Mesenchymal stem cell (in vitro differentiated cells and primary cell): ENCODE measurements around the gene TLE3.

Experiments used
- DNase-seq: peaks from one replicate; pipeline ENCODE4 v3.0.0-alpha.2; 2013
- H2AFZ ChIP-seq: one replicate; pipeline ENCODE4 v1.6.1; 2013; ENCODE audit warnings: low read depth, mild to moderate bottlenecking, control low read depth, inconsistent platforms, low read length, moderate library complexity
- H2AK5ac ChIP-seq: 2 replicates; pipeline ENCODE4 v1.6.1; 2013; ENCODE audit warnings: low read length, moderate library complexity, mild to moderate bottlenecking, inconsistent platforms; ENCODE audit not compliant: severe bottlenecking
- H2BK120ac ChIP-seq: one replicate; pipeline ENCODE4 v1.6.1; 2013; ENCODE audit warnings: low read depth, mild to moderate bottlenecking, inconsistent platforms, low read length, moderate library complexity
- H2BK12ac ChIP-seq, 2 experiments: one replicate each; pipeline ENCODE4 v1.6.1; 2013; ENCODE audit warnings: inconsistent platforms in 2 of 2, low read length in 2 of 2, mild to moderate bottlenecking in 2 of 2, moderate library complexity in 2 of 2, control low read depth in 1 of 2
- H2BK15ac ChIP-seq: one replicate; pipeline ENCODE4 v1.6.1; 2013; ENCODE audit warnings: mild to moderate bottlenecking, low read depth, inconsistent platforms; ENCODE audit not compliant: poor library complexity, severe bottlenecking
- H2BK5ac ChIP-seq: 2 replicates; pipeline ENCODE4 v1.6.1; 2013; ENCODE audit warnings: low read depth, mild to moderate bottlenecking, low read length, control low read depth, inconsistent platforms; ENCODE audit not compliant: poor library complexity, severe bottlenecking
- H3K14ac ChIP-seq, 2 experiments: one replicate each; pipeline ENCODE4 v1.6.1; 2013; ENCODE audit warnings: inconsistent platforms in 2 of 2, low read length in 2 of 2, control low read depth in 1 of 2, mild to moderate bottlenecking in 1 of 2, moderate library complexity in 1 of 2
- H3K18ac ChIP-seq, 2 experiments: one replicate each; pipeline ENCODE4 v1.6.1; 2013; ENCODE audit warnings: inconsistent platforms in 2 of 2, low read length in 2 of 2, control low read depth in 1 of 2, low read depth in 1 of 2, mild to moderate bottlenecking in 1 of 2
- H3K23ac ChIP-seq, 2 experiments: one replicate each; pipeline ENCODE4 v1.6.1; 2013; ENCODE audit warnings: inconsistent platforms in 2 of 2, low read length in 2 of 2, mild to moderate bottlenecking in 2 of 2, moderate library complexity in 2 of 2, control low read depth in 1 of 2
- H3K27ac ChIP-seq: 2 replicates; pipeline ENCODE4 v1.5.1; 2013; ENCODE audit warnings: mild to moderate bottlenecking, moderate library complexity, low read length, control low read depth, inconsistent platforms; ENCODE audit not compliant: poor library complexity, severe bottlenecking
- H3K27me3 ChIP-seq, 2 experiments: 2 replicates each; pipeline versions ENCODE4 v1.6.1 to v1.7.0; 2013; ENCODE audit warnings: low read length in 2 of 2, mild to moderate bottlenecking in 2 of 2, moderate library complexity in 2 of 2, control low read depth in 1 of 2, inconsistent platforms in 1 of 2; ENCODE audit not compliant: control insufficient read depth in 1 of 2, insufficient read depth in 1 of 2
- H3K36me3 ChIP-seq, 2 experiments: 2 replicates each; pipeline versions ENCODE4 v1.6.1 to v1.7.0; 2013; ENCODE audit warnings: low read length in 2 of 2, control low read depth in 1 of 2, inconsistent platforms in 1 of 2, low read depth in 1 of 2, mild to moderate bottlenecking in 1 of 2; ENCODE audit not compliant: insufficient read depth in 2 of 2, control insufficient read depth in 1 of 2
- H3K4ac ChIP-seq, 2 experiments: one replicate each; pipeline ENCODE4 v1.6.1; 2013; ENCODE audit warnings: inconsistent platforms in 2 of 2, low read length in 2 of 2, mild to moderate bottlenecking in 2 of 2, moderate library complexity in 2 of 2, control low read depth in 1 of 2, low read depth in 1 of 2
- H3K4me1 ChIP-seq: 2 replicates; pipeline ENCODE4 v1.6.1; 2013; ENCODE audit warnings: low read depth, low read length, control low read depth; ENCODE audit not compliant: control insufficient read depth, insufficient read depth
- H3K4me2 ChIP-seq: 2 replicates; pipeline ENCODE4 v1.6.1; 2013; ENCODE audit warnings: low read length, mild to moderate bottlenecking, inconsistent platforms; ENCODE audit not compliant: poor library complexity, severe bottlenecking
- H3K4me3 ChIP-seq, 2 experiments: 2 replicates each; pipeline versions ENCODE4 v1.5.1 to v1.7.0; 2013; ENCODE audit warnings: low read length in 2 of 2, mild to moderate bottlenecking in 2 of 2, control low read depth in 1 of 2, low read depth in 1 of 2; ENCODE audit not compliant: insufficient read depth in 1 of 2
- H3K79me1 ChIP-seq: replicated peaks from 2 replicates; pipeline ENCODE4 v1.6.1; 2013; ENCODE audit warnings: mild to moderate bottlenecking, control low read depth, low read length, inconsistent platforms; ENCODE audit not compliant: poor library complexity, severe bottlenecking
- H3K9ac ChIP-seq: 2 replicates; pipeline ENCODE4 v1.7.0; 2013; ENCODE audit warnings: mild to moderate bottlenecking, low read length, moderate library complexity
- H3K9me3 ChIP-seq: 2 replicates; pipeline ENCODE4 v1.7.0; 2013; ENCODE audit warnings: mild to moderate bottlenecking, low read length; ENCODE audit not compliant: control insufficient read depth
- H4K8ac ChIP-seq: one replicate; pipeline ENCODE4 v1.6.1; 2013; ENCODE audit warnings: inconsistent platforms, mild to moderate bottlenecking, low read length, moderate library complexity
- H4K91ac ChIP-seq: one replicate; pipeline ENCODE4 v1.6.1; 2013; ENCODE audit warnings: mild to moderate bottlenecking, low read length, inconsistent platforms
- WGBS: methylation state at CpG from one replicate; pipeline ENCODE4 v1.1.7; 2013; ENCODE audit warnings: mixed read lengths; 5-methylcytosine and 5-hydroxymethylcytosine counted together

The TLE3 gene

DNA sequence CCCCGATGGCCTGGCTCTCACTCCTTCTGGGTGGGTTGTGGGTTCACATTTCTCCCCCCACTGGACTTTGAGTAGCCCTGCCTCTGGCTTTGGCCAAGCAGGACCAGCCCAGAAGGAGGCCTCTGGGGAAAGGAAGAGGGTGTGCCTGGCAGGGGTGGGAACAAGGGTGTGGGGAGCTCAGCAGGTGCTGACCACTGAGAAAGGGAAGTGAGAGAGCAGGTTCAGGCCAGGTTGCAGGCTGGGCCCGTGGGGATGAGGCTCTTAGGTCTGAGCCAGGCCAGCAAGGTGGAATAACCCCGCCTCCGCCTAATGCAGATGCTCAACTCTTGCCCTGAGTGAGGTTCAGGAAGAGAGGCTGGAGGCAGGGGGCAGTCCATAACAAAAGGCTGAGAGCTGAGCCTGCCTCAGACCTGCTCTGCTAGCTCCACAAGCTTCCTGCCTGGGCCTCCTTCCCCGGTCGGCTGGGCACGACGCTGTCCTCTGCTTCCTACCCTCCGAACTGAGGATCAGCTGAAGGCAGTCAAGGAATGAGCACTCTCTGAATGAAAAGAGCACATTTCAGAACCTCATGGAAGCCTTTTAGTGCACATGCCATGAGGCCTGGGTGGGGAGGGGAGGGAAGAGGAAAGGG is 82.7 kb downstream of the TLE3 start:
- H3K36me3 ChIP-seq = no peaks in the 10 kb centered on the region

DNA sequence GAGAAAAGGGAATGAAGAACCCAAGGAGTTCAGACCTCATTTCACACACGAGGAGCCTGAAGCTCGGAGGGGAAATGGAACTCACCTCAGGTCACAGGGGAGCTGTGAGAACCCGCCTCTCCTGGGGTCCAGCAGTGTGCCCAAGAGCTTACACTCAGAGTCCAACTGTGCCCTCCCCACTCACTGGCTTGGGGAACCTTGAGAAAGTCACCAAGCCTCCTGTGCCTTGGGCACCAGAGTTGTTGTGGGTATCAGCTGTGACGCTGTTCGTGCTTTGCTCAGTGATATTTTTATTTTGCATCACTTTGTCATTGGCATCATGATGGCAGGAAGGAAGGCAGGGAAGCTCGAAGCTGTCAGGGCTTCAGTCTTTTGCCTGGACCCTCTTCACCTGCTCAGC is 83.4 kb downstream of the TLE3 start:
- no peak overlapping the region for H2AK5ac ChIP-seq
- H2AFZ ChIP-seq = no peak overlapping the region
- H3K79me1 ChIP-seq = no peaks in the 10 kb centered on the region
- H3K4me2 ChIP-seq = no peak overlapping the region
- H3K23ac ChIP-seq = no peak overlapping the region
- 77% methylated on average over 6 of the region's 6 CpGs for WGBS
- H2BK12ac ChIP-seq = no peak overlapping the region
- no peaks in the 10 kb centered on the region for H3K36me3 ChIP-seq
- H3K9ac ChIP-seq = no peak overlapping the region
- H3K27ac ChIP-seq = no peak overlapping the region
- H3K9me3 ChIP-seq = peaks cover 10% of the 10 kb centered on the region
- H2BK5ac ChIP-seq = no peak overlapping the region
- H3K18ac ChIP-seq = no peak overlapping the region
- H3K4me1 ChIP-seq = peaks cover 2% of the 10 kb centered on the region
- no peak for DNase-seq
- H3K14ac ChIP-seq = no peak overlapping the region
- no peak overlapping the region for H4K91ac ChIP-seq
- H3K27me3 ChIP-seq = peaks cover 49 to 89% of the 10 kb centered on the region in 2 experiments
- H2BK120ac ChIP-seq = no peak overlapping the region
- no peak overlapping the region for H3K4ac ChIP-seq
- no peak overlapping the region for H2BK15ac ChIP-seq
- no peak overlapping the region for H4K8ac ChIP-seq
- H3K4me3 ChIP-seq = no peak overlapping the region

More for the DNA sequence above, 82.7 kb downstream of the TLE3 start:
- Histone ChIP-seq H2BK5ac (no peak overlapping the region), H3K4me3 (no peak overlapping the region), H3K18ac (no peak overlapping the region), H3K79me1 (no peaks in the 10 kb centered on the region), H2BK12ac (no peak overlapping the region), H3K23ac (peak overlapping the region in 1 of 2 experiments; percentile 14), H2AK5ac (no peak overlapping the region), H2BK15ac (no peak overlapping the region), H3K27ac (no peak overlapping the region), H3K9ac (no peak overlapping the region), H3K9me3 (peaks cover 10% of the 10 kb centered on the region), H3K14ac (no peak overlapping the region), H3K4me2 (no peak overlapping the region), H4K8ac (no peak overlapping the region), H3K4me1 (peaks cover 2% of the 10 kb centered on the region), H2AFZ (no peak overlapping the region), H2BK120ac (no peak overlapping the region), H4K91ac (no peak overlapping the region), H3K27me3 (peaks cover 56 to 88% of the 10 kb centered on the region in 2 experiments), H3K4ac (no peak overlapping the region)
- DNase-seq = no peak
- 35% methylated on average over 9 of the region's 9 CpGs for WGBS

- H3K79me1 ChIP-seq = no peaks in the 10 kb centered on the region
- H2BK120ac ChIP-seq = no peak overlapping the region
- H3K4me1 ChIP-seq = peaks cover 2% of the 10 kb centered on the region
- H2AFZ ChIP-seq = no peak overlapping the region
- H2BK12ac ChIP-seq = no peak overlapping the region
- no peak overlapping the region for H3K4me2 ChIP-seq
- no peak for DNase-seq
- no peak overlapping the region for H2BK5ac ChIP-seq
- H3K23ac ChIP-seq = no peak overlapping the region
- no peaks in the 10 kb centered on the region for H3K36me3 ChIP-seq
- no peak overlapping the region for H3K14ac ChIP-seq
- H3K4me3 ChIP-seq = no peak overlapping the region
- H3K9me3 ChIP-seq = peaks cover 10% of the 10 kb centered on the region
- WGBS = 80% methylated on average over 4 of the region's 8 CpGs
- H4K91ac ChIP-seq = no peak overlapping the region
- no peak overlapping the region for H3K27ac ChIP-seq
- no peak overlapping the region for H3K9ac ChIP-seq
- no peak overlapping the region for H4K8ac ChIP-seq
- peaks cover 47 to 90% of the 10 kb centered on the region in 2 experiments for H3K27me3 ChIP-seq
- no peak overlapping the region for H3K4ac ChIP-seq
- no peak overlapping the region for H2AK5ac ChIP-seq
- H3K18ac ChIP-seq = no peak overlapping the region
- no peak overlapping the region for H2BK15ac ChIP-seq
These were observed 83.9 kb downstream of the TLE3 start for GRCh38 chr15:70013656-70014313.

DNA sequence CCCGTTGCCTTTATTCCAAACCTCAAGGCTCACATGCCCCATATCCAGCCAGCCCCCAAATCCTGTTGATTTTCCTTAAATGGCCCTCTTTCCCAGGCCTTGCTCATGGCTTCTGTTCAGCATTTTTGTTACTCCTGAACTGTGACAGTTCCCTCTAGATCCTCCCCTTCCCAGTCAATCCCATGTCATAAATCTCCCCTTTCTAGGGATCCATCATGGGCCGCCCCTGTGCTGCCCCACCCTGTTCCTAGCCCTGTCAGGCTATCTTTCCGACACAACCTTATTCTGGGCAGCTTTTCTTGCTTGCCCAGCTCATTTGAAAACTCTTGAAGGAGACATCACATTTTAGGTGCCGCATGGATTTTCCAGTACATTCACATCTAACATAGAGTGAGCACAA is 84.8 kb downstream of the TLE3 start:
- Histone ChIP-seq H4K91ac (no peak overlapping the region), H2AFZ (no peak overlapping the region), H2BK15ac (no peak overlapping the region), H3K4ac (no peak overlapping the region), H3K4me1 (peaks cover 2% of the 10 kb centered on the region), H2AK5ac (no peak overlapping the region), H3K23ac (no peak overlapping the region), H3K27ac (no peak overlapping the region), H2BK120ac (no peak overlapping the region), H3K79me1 (no peaks in the 10 kb centered on the region), H3K4me3 (no peak overlapping the region), H2BK5ac (no peak overlapping the region), H4K8ac (no peak overlapping the region), H3K18ac (no peak overlapping the region), H3K36me3 (no peaks in the 10 kb centered on the region), H2BK12ac (no peak overlapping the region), H3K14ac (no peak overlapping the region), H3K9ac (no peak overlapping the region), H3K9me3 (peaks cover 10% of the 10 kb centered on the region), H3K27me3 (peaks cover 46 to 91% of the 10 kb centered on the region in 2 experiments), H3K4me2 (no peak overlapping the region)
- DNase-seq = no peak
- 79% methylated on average over 4 of the region's 4 CpGs for WGBS
